NOMO-1 treated with dmso at 0.1 percent for 144 hours (cell line): ENCODE results near the gene ODAM.
"Not testable (repeated sequence)": the region's sequence is repeated elsewhere in the genome, so short reads cannot be mapped to it uniquely, and the experiment has no call there.

Source experiments
- DNase-seq: peaks from one replicate; lab custom pipeline; 2025; ENCODE audit not compliant: unreplicated experiment; lab: John Stamatoyannopoulos, UW

ODAM gene

DNA sequence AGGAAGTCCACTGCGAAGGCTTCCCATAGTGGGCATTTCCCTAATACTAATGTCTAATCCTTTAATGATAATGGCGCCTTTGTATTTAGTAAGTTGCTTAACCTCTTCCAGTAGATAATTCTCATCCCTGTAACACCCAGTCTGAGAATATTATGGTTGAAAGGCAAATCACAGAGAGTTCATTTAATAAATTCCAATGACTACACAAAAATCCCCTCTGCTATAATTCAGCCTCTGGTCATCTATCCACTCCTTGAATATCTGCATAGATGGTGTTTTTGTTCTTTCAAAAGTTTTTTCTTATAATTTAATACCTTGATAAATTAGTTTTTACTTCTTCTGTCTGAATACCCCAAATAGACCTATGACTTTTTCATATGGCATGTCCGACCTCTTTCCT, 25.9 kb downstream of the ODAM start:
- DNase-seq = not testable (repeated sequence)

GRCh38 chr4:70221818-70222217, 26.3 kb downstream of the ODAM start:
- not testable (repeated sequence) for DNase-seq

- DNase-seq = no peak
Observed at GRCh38 chr4:70225824-70226223, 30.3 kb downstream of the ODAM start, which contains the start of gene FDCSP. Gene FDCSP (plus strand): TSS chr4:70226124. CDS start chr4:70231195, 5,071 bp downstream.

- no peak for DNase-seq
Observed at GRCh38 chr4:70236125-70236524, 40.6 kb downstream of the ODAM start.

DNA sequence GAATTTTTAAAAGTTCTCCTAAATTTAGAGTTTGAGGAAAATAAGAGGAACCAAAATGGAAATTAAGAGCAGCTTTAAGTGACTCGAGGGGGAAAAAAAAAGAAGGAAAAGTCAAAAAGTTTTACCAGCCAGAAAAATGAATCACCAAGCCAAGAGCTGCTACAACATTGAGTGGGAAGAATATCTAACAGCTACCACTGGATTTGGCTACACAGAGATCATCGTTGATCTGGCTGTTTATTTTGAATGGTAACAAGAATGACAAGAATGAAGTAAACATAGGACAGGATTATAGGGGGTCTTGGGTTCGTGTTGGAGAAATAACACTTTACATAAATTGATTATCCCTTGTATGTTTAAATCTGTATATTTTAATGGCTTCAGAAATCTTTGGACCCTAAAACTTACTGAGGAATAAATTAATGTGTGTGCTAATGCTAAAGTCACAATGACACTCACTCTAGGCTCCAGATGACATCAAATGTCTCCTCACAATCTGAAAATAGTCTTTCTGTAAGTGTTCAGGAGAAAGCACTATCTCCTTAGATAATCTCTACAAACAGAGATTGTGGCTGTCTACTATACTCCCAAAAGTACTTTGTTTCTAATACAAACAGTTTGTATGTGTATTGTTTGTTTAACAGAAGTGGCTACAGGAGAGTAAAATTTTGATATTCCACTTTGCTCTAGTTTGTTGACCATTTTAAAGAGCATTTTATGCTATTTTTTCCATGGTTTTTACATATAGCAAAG, 43.8 kb downstream of the ODAM start:
- no peak for DNase-seq

- DNase-seq = no peak
Observed at GRCh38 chr4:70239884-70240591, 44.5 kb downstream of the ODAM start.

DNA sequence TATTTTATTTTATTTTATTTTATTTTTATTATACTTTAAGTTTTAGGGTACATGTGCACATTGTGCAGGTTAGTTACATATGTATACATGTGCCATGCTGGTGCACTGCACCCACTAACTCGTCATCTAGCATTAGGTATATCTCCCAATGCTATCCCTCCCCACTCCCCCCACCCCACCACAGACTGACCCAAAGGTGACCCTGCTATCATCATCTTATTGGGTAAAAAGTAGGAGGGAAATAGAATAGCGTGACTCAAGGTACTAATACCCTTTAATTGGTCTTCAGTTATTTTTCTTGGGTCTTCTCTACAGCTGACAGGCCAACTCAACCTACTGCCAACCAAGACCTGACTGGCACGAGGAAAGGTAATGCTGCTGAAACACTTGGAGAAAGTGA, 46.8 kb downstream of the ODAM start, which contains the start of gene CSN3:
Gene CSN3 (plus strand): TSS at position 301 of the 400 bp plus-strand sequence. CDS start 2,223 bp downstream, outside the sequence.
- not testable (repeated sequence) for DNase-seq

DNA sequence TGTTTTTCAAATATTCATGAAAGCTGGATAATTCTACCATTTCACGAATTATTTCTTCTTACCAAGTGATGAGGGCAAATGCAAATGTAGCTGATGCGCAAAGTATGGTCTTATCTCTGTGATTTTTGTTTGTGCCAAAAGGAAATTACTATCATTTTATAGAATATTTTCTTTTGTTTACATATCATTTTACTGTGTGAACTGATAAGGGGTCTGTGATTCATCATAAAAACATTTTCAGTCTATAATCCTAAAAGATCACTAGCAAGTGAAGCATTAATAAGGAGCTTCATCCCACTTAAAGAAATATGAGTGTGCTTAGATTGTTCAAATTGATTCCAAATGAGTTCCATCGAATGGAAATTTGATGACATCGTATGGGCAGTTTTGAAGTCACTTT, 47.6 kb downstream of the ODAM start:
- no peak for DNase-seq

DNA sequence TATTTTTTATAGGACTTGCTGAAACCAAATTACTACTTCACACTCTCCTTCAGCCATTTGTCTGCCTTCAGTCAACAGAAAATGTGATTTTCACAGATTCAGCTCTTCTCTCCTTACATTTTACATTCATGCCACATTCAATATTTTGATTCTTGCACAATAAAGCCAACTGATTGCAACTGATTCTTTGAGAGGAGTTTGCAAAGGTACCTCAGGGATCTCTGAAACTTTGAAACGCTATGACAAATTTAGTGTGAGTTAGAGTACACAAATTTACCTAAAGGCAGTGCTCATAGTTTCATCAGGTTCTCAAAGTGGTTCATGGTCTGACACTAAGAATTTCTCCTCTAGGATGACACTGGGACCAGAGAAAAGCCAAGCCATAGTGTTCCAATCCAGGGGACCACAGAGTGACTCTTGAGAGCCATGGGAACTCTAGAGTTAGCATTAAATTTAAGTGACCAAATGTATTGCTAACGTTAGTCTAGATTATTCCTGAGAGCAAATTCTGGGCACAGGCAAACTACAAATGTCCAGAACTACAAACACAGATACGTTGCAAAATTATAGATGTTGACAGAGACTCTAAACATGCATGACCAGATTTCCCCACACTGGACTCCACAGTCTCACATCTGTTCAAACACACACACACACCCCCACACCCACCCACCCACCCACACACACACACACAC, 55.9 kb downstream of the ODAM start:
- no peak for DNase-seq

DNA sequence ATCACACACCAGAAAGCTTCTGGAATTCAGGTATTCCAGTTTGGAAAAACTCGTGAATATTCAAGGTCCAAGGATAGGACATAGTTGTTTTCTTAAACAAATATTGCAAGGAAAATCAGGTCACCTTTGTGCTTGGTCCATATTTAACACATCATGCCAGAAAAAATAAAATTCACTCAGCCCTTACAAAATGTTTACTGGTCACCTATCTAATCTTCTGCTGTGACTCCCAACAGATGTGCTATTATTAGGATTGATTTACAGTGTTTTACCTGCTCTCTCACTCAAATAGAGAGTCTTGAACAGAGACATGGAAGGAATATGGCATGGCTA, 56.4 kb downstream of the ODAM start:
- no peak for DNase-seq
